HuH-7.5 (cell line): ENCODE results near the gene CLEC7A.
A peak's percentile ranks its signal among the peaks of the same experiment; 100 is the strongest.

Experiments used
- DNase-seq: peaks from one replicate; pipeline ENCODE4 v3.0.0; 2011; ENCODE audit warnings: low spot score

Gene CLEC7A

DNA sequence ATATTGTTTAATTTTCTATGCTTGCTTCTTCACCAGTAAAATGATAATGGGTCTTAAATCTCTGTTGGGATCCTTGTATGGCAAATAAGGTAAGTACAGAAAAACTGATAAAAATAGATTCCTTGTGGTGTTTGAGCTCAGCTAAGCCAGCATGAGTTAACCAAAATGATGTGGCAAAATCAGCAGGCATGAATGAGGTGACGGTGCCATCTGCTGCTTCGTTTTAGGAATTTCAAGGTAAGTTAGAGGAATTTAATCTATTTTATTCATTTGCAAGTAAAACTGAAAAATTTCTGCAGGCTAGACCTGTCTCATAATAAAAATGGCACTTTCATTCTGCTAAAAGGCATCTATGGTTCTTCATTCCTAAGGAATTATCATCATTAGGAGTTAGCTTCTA, 10.0 kb upstream of the CLEC7A start:
- no peak for DNase-seq

DNA sequence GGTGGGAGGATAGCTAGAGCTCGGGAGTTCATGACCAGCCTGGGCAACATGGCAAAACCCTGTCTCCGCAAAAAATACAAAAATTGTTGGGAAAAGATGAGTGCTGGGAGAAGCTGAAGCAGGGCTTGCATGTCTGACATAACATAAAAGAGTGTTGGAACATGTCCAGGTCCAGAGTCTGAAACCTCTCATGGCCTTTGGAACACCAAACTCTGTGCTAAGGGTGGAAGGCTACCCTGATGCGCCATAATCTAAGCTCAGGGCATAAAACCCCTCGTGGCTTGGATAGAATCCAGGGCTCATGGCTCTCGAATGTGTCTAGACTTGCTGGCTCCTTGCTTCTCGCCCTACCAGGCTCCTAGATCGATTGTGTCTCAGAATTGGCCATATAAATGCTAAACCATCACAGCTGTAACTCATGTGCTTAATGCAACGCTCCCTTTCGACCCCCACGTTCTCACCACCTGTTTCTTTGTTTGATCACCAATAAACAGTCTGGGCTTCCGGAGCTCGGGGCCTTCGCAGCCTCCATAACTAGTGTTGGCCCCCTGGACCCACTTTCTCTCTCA, 6.7 kb upstream of the CLEC7A start:
- no peak for DNase-seq

GRCh38 chr12:10135126-10135525, 5.1 kb upstream of the CLEC7A start:
- no peak for DNase-seq

GRCh38 chr12:10132850-10133370, 2.9 kb upstream of the CLEC7A start:
- no peak for DNase-seq

- DNase-seq, result no peak
Measured at GRCh38 chr12:10131111-10131690, 1.2 kb upstream of the CLEC7A start.

DNA sequence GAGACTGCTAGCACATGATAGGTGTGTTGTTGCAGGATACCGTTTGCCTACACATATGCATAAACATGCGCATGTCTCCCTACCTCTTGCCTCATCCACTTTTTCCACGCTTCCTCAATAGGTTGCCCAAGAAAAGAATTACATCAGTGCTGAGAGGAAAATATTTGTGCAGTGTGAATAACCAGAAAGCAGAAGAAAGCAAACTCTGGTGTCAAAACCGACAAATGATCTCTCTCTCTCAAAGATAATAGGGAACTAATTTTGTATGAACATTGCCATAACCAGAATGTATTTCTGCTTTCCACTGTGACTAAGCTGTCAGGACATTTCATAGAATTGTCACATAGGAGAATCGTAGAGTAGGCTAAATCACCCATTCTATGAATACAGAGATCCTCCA, 1.3 kb downstream of the CLEC7A start:
- DNase-seq, result no peak

DNA sequence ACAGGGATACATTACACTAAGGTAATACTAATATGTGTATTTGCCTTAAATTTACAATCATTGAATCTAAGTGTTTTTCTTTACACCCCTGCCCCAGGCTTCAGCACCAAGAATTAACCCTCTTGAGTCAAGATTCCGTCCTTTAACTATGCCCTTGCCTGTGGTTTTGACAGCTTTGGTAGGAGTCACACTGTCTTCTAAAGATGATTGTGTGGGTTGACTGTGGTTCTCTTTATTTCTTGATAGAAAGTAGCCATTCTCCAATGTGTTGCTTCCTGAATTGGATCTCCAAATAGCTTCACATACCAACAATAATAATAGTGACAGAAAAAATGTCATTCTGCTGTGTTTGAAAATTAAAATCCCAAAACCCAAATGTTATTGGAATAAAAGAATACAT, 3.6 kb downstream of the CLEC7A start:
- DNase-seq, result no peak

GRCh38 chr12:10122689-10123088, 7.3 kb downstream of the CLEC7A start:
- peak; percentile 54 for DNase-seq

DNA sequence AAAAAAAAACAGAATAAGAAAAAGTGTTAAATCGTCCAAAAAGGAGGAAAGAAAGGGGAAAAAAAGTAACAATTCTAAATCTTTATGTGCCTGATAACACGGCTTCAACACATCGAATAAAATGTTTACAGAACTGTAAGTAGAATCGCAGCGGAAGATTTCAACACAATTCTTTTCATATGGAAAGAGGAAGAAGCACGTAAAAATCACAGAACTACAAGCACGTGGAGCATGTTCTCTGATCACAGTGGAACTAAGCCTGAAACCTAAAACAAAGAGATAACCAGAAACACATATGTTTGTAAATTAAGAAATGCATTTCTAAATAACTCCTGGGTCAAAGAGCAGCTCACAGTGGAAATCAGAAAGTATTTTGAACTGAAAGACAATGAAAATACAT, 8.7 kb downstream of the CLEC7A start:
- DNase-seq, result no peak

GRCh38 chr12:10119066-10119465, 10.9 kb downstream of the CLEC7A start:
- no peak for DNase-seq

DNA sequence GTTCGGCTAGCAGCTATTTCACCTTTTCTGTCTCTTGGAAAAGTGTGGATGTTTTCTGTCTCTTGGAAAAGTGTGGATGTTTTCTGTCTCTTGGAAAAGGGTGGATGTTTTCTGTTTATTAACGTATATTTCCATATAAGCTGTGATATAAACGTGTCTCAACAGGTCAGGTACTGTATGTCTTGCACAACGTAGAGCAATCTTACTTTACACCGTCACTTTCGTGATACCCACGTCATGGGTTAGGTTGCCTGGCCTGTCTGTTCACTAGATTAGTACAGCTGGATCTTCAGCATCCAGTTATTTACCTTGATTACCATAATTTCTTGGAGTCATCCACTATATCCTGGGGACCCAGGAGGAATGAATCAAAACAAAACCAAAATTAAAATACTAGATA, 14.1 kb downstream of the CLEC7A start:
- no peak for DNase-seq

GRCh38 chr12:10115311-10115710, 14.7 kb downstream of the CLEC7A start:
- no peak for DNase-seq

- no peak for DNase-seq
Measured at GRCh38 chr12:10113920-10114319, 16.1 kb downstream of the CLEC7A start.

DNA sequence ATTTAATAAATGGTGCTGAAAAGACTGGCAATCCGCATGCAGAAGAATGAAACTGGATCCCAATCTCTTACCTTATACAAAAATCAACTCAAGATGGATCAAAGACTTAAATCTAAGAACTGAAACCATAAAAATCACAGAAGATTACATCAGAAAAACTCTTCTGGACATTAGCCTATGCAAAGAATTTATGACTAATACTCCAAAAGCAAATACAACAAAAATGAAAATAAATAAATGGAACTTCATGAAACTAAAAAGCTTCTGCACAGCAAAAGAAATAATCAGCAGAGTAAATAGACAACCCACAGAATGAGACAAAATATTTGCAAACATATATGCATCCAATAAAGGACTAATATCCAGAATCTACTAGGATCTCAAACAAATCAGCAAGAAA, 16.9 kb downstream of the CLEC7A start:
- DNase-seq, result no peak

GRCh38 chr12:10111451-10111850, 18.5 kb downstream of the CLEC7A start:
- DNase-seq, result no peak

DNA sequence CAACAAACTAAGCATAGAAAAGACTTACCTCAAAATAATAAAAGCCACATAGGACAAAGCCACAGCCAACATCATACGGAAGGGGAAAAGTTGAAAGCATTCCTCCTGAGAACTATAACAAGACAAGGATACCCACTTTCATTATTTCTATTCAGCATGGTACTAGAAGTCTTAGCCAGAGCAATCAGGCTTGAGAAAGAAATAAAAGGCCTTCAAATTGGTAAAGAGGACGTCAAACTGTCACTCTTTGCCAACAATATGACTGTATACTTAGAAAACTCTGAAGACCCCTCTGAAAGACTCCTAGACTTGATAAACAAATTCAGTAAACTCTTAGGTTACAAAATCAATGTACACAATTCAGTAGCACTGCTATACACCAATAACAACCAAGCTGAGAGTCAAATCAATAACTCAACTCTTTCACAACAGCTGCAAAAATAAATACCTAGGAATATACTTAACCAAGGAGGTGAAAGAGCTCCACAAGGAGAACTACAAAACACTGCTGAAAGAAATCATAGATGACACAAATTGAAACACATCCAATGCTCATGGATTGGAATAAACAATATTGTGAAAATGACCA, 19.6 kb downstream of the CLEC7A start:
- no peak for DNase-seq

DNA sequence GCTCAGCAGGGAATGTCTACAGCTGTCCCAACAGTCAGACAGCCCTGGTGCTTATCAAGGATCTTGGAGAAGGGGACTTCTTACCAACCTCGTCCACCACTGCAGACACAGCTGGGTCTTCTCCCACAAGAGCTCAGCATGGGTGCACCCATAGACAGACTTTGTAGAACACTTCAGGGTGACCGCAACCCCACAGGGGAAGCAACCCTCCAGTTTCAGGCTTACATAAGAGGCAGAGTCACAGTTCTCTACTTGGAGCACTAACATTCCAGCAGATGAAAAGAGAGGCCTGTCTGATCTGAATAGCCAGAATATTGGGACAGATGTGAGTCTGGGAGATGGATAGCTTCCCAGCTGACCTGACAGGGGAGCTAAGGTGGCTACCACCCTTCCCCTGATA, 27.7 kb downstream of the CLEC7A start:
- no peak for DNase-seq

DNA sequence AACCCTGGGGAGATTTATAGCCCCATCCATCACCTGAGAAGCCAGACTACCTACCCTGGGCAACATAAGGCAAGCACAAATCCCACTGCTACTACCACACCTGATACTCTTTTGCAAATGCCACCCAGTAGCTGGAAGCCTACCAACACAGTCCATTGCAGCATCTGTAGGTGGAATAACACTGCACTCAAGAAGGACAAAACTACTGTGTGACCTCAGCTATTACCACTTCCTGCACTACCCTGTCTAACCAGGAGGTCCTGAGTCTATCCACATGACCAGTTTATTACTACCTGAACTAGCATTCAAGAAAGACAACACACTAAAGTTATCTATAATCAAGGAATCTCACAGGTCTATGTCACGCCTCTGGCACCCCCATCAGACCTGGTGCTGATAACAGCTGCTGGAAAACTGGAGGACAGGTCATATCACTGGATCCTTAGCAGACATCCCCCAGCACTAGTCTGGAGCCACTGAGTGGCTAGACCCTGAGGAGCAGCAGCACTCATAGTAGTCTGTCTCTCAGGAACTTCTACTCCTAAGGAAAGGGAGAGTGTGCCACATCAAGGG, 28.3 kb downstream of the CLEC7A start:
- DNase-seq, result no peak

DNA sequence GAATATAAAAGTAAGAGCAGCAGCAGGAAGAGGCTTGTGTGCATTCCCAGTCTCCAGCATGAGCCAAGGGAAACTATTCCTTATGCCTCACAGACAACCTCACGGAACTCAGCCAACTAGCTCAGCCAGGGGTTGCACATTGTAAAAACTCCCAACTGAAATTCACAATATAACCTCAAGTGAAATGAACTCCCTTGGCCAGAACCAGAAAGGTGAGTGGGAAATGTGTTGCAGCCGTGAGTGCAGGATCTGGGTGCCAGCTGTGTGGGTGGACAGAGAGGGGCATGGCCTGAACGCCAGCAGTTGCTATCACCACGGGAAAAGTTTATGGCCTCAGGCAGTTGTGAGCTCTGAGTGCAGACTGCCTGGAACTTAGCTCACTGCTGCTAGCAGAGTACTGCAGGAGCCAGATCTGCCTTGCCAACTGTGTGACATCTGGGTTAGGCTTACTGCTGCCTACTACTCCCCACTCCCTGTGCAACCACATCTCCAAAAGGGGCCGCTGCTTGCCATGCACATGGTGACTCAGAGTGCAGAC, 28.9 kb downstream of the CLEC7A start:
- DNase-seq, result no peak

DNA sequence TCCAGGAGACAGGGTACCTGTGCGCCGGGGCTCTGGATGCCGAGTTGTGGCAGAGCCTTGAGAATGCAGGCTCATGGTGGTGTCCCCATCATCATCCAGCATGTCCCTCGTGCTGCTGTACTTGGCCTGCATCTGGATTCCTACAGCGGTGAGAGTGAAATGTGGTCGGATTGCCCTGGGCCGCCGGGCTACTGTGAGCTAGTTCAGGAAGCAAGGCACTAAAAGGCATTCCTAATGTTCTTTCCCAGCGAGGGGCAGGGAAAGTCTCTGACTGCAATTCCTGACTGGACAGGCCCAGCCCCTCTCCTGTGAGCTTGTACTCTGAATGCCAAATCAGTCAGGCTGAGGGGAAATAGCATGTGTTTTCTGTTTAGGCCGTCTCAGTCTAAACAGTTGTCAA, 31.2 kb downstream of the CLEC7A start, which contains the start of gene CLEC1A:
Gene CLEC1A, minus strand, starts transcription at position 195 of the 400 bp plus-strand sequence. Its CDS starts 63 bp downstream, at position 132.
- DNase-seq, result no peak

DNA sequence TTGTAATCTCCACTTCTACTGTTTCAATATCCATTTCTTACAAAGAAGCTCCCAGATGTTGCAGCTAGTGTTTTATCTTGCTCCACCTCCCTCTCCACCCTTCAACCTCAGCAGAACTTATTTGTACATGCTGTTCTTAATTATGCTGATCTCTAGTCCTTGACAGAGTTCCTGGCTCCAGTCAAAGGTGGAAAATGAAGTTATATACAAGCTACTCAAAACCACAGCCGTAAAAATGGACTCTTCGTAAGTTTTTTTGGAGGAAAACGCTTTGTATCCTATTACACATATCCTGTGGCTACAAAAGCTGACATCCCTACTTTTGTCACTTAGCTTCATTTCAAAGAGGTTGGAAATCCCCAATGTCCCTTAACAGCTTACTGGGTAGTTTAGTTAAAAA, 32.5 kb downstream of the CLEC7A start:
- DNase-seq, result no peak

DNA sequence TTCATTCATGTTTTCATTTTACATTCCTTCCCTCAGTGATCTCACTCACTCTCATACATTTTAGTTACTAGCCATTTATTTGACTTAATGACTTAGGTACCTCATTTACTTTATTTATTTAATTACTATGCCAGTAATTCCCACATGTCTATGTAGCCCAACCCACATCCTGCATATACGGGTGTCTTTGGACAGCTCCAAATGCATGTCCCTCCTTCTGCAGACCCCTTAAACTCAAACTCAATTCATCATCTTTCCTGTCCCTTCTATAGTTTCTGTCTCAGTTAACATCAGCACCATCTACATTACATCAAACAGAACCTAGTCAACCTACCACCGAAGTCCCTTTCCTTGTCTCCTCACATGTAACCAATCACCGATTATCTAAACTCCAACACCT, 34.0 kb downstream of the CLEC7A start:
- no peak for DNase-seq
